ENCODE data around the gene LCE1D.

LCE1D gene

GRCh38 chr1:152796421-152796820 lies at the start of gene LCE1D:
Gene LCE1D, plus strand, starts transcription at chr1:152796721. Its CDS starts 1,074 bp downstream, at chr1:152797795.
- H3K4me3 ChIP-seq (ENCODE audit: low read length): no peak within 1 kb of the TSS
- TF ChIP-seq CTCF (conservative IDR thresholded peaks at IDR 0.05; ENCODE audit: low read depth, low read length): no peak
- DNase-seq (ENCODE audit: low read depth): no peak

GRCh38 chr1:152747831-152748230 lies 48.7 kb upstream of the LCE1D start:
- DNase-seq (ENCODE audit: low read depth): no peak
- TF ChIP-seq CTCF (conservative IDR thresholded peaks at IDR 0.05; ENCODE audit: low read depth, low read length): no peak
- no peak overlapping the region for H3K4me3 ChIP-seq (ENCODE audit: low read length)

- H3K4me3 ChIP-seq (ENCODE audit: low read length): no peak overlapping the region
- TF ChIP-seq CTCF (conservative IDR thresholded peaks at IDR 0.05; ENCODE audit: low read depth, low read length): no peak
- DNase-seq (ENCODE audit: low read depth): peak; percentile 21
These were observed 44.3 kb upstream of the LCE1D start for GRCh38 chr1:152752225-152752624.

- no peak for DNase-seq (ENCODE audit: low read depth)
- no peak for TF ChIP-seq CTCF (conservative IDR thresholded peaks at IDR 0.05; ENCODE audit: low read depth, low read length)
- H3K4me3 ChIP-seq (ENCODE audit: low read length): no peak overlapping the region
These were observed 42.9 kb upstream of the LCE1D start for GRCh38 chr1:152753586-152753985.

- TF ChIP-seq CTCF (conservative IDR thresholded peaks at IDR 0.05; ENCODE audit: low read depth, low read length): no peak
- no peak for DNase-seq (ENCODE audit: low read depth)
- H3K4me3 ChIP-seq (ENCODE audit: low read length): no peak overlapping the region
These were observed 39.6 kb upstream of the LCE1D start for GRCh38 chr1:152756872-152757271.

- H3K4me3 ChIP-seq (ENCODE audit: low read length): no peak within 1 kb of the TSS
- DNase-seq (ENCODE audit: low read depth): no peak
- TF ChIP-seq CTCF (conservative IDR thresholded peaks at IDR 0.05; ENCODE audit: low read depth, low read length): no peak
These were observed 38.8 kb upstream of the LCE1D start, which contains the start of gene KPRP for GRCh38 chr1:152757747-152758146. Gene KPRP, plus strand, starts transcription at chr1:152758025. Its CDS starts 1,564 bp downstream, at chr1:152759589.

- H3K4me3 ChIP-seq (ENCODE audit: low read length): no peak overlapping the region
- TF ChIP-seq CTCF (conservative IDR thresholded peaks at IDR 0.05; ENCODE audit: low read depth, low read length): no peak
- DNase-seq (ENCODE audit: low read depth): no peak
These were observed 37.9 kb upstream of the LCE1D start for GRCh38 chr1:152758636-152759035.
